HG02885 (cell line): ENCODE results near the gene TNFRSF4.

Source experiments
- ATAC-seq: cut with Tn5 transposase; IDR thresholded peaks from one replicate; pipeline ENCODE4 v1.9.1; 2021; ENCODE audit warnings: mild to moderate bottlenecking; ENCODE audit not compliant: unreplicated experiment, poor library complexity

The TNFRSF4 gene

DNA sequence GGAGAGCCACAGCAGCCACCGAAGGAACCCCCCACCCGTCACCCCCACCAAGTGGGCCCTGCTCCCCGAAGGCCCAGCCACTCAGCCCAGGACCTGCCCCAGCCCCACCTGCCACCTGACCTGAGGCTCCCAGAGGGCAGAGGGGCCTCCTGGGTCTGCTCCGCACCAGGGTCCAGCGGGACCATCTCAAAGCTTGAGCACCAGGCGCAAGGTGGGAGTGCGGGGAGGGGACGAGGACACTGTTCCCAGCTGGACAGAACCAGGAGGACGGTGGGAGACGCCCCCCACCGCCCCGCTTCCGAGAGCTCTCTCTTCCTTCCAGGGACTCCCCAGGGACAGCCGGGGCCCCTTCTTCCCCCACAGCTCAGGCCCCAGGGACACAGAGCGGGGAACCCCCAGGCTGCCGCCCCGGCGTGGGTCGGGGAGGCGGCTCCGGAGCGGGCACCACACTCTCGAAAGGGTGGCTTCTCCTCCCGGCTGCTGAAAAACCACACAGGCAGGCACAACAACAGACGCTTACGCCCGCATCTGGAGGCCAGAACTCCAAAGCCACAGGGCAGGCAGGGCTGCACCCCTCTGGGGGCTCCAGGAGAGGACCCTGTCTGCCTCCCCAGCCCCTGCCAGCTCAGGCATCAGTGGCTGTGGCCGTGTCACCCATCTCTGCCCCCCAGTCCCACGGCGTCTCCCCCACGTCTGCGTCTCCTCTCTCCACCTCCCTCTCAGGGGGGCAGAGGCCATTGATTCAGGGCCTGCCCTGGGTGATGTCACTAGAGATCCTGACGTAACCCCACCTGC, 42.2 kb downstream of the TNFRSF4 start:
- no peak for ATAC-seq

DNA sequence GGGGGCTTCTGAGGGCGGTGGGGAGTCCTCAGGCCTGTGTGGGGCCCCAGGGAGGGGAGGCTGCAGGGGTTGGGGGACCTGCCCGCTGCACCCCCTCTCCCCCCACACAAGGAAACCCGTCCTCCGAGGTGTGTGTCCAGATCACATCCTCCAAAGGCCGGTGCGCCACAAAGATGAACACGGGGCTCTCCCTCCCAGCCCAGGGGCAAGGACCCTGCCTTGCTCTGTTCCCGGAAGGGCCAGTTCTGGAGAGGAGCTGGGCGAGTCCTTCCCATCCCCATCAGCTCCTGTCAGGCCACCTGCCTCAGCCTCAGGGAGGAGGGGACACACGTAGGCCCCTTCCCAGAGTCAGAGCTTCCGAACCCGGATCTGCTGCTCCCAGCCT, 42.8 kb downstream of the TNFRSF4 start:
- no peak for ATAC-seq

DNA sequence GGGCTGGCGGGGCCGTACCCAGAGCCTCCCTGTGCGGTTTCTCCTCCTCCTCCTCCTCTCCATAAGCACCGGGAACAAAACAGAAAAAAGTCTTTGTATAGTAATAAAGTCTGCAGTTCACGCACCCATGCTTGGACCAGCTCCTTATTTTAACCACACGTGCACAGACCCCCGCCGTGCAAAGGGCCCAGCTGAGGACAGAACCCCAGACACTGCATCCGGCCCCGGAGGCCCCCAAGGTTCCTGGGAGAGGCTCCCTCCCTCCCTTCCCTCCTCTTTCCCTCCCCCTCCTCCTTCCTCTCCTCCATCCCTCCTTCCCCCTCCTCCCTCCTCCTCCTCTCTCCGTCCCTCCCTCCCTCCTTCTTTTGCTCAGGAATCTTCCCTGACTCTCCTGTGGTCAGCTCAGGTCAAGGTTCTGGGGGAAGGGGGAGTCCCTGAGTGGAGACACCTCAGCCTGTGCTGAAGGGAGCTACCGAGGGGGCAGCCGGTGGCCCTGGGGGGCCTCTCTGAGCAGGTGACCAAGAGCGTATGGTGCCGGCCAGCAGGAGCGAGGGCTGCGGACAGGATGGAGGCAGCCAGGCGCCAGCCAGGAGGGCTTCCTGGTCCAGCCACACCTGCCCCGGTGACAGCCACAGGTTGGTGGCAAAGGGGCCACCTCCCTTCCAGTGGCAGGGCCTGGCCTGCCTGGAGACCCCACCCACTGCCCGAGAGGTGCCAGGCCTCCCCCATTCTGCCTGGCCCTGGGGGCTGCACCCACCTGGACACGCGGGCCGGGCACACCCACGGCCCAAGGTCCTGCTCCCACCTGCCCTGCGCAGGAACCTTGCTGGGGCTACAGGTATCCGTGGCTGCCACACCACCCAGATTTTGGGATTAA, 43.5 kb downstream of the TNFRSF4 start:
- no peak for ATAC-seq

DNA sequence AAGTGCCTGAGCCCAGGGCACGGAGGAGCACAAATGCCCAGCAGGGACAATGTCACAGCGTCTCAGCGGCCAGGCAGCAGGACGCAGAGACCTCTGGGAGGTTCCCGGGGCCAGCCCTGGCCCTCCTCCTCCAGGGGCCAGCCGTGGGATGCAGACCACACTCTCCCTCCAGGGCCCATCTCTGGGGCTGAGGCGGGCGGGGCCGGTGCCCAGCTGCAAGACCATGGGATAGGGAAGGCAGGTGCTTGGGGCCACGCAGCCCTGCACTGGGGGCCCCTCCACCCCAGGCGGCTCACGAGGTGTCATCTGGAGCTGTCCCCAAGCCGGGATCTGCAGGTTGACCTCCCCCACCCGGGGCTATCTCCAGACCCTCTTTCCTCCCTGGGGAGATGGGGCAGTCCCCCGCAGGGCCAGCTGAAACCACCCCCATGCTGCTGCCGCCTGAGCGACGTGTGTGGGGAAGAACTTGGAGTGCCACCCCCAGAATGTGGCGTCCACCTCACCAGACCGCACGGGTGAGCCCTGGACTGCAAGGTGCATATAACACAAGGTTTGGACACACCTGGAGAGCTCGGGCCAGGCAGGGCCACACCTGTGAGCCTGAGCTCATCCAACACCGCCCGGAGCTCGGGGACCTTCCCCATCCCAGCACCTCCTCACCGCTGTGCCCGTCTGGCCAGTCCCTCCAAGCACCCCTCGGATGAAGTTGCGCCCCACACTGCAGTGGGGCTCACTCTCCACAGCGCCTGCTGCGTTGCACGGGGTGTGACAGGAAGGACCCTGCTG, 44.3 kb downstream of the TNFRSF4 start:
- no peak for ATAC-seq

DNA sequence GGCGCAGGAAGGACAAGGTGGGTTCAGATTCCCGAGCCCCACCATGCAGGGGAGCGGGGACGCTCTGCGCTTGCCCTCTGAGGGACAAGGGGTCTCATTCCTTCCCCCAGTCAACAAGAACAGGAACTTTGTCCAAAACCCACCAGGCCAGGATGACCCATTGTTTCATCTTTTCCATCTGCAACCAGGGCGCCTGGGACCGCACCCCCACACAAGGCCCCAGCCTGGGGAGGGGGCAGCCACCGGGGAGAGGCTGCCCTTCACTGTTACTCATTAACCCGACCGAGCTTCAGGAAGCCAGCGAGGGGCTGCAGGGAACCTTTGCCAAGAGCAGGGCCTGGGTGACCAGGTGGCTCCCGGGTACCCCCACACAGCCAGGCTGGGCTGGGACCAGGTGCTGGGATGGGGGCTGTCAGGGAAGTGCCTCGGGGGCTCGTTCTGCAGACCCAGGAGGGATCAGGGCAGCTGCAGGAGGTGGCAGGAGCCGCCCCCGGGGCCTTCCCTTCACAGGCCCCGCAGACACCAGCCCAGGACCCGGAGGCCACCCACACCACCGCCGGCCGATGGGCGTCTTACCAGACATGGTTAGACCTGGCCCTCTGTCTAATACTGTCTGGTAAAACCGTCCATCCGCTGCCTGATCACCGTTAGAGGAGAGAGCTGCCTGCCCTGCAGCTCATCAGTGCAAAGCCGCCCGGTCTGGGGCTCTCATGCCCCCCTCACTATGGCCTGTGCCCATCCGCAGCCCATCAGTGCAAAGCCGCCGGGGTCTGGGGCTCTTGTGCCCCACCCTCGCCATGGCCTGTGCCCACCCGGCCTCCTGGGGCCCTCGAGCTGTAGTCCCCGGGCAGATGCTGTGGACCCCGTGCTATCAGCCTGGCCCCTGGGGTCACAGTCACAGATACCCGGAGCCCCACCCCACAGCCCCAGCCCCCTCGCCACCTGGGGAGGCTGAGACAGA, 45.2 kb downstream of the TNFRSF4 start:
- no peak for ATAC-seq

DNA sequence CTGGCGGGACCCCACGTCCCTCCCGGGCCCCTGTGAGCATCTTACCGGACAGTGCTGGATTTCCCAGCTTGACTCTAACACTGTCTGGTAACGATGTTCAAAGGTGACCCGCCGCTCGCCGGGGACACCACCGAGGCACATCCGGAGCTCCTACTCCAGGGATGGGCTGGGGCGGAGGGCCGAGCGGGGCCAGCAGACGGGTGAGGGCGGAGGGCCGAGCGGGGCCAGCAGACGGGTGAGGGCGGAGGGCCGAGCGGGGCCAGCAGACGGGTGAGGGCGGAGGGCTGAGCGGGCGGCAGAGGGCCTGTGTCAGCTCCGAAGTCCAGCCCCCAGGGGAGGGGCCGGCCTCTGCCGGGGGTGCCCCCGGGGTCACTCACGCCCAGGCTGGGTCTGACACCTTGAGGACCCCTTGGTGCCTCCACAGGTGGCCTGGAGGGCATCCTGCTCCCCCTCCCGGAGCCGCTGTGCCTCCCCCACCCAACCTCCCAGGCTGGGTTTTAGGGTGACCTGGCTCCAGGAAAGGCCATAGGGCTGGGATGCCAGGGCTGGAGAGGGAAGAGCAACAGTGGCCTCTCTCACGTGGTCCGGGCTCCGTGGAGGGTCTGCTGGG, 46.0 kb downstream of the TNFRSF4 start:
- ATAC-seq, result no peak

DNA sequence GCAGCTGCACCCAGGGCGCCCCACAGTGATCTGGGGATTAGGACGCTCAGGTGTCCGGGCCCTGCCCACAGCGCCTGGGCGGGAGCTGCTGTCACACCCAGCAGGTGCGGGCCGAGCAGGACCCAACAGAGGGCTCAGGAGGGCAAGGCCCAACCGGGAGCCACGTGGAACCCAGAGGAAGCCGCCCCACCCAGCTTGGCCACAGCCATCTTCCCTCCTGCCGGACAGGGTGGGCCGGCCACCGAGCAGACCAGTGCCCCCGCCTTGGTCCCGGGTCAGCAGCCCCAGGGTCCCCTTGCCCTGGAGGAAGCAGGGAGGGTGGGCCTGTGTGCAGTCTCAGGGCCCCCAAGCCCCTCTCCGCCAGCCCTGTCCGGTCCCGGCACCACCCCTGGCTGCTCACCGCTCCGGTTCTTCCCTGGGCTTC, 46.5 kb downstream of the TNFRSF4 start:
- no peak for ATAC-seq

DNA sequence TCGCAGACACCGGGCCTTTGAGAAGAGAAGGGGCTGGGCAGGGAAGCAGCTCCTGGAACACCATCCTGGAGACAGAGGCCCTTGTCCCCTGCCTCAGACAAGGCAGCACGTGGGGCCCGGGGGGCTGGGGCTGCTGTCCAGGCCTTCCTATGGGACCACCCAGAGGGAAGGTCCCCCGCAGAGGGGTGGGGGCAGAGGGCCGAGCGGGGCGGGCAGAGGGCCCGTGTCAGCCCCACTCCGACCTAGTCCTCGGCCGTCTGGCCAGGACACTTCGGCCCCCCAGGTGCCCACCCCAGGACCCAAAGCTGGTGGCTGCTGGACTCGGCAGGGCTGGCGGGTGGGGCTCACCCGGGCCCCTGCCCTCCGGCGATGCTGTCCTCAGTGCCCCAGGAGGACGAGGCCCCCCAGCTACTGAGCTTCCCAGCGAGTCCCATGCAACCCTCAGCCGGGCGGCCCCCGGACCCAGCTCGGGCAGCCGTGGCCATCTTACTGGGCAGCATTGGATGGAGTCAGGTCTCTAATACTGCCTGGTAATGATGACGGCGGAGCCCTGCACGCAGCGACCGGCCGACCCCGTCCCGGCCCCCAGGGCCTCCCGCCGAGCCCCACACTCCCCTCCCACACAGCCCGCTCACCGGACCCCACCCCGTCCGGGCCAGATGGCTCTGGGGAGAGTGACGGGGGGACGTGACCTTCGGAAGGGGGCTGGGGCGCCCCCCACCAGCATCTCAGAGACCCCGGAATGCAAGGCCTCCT, 47.1 kb downstream of the TNFRSF4 start:
- no peak for ATAC-seq

DNA sequence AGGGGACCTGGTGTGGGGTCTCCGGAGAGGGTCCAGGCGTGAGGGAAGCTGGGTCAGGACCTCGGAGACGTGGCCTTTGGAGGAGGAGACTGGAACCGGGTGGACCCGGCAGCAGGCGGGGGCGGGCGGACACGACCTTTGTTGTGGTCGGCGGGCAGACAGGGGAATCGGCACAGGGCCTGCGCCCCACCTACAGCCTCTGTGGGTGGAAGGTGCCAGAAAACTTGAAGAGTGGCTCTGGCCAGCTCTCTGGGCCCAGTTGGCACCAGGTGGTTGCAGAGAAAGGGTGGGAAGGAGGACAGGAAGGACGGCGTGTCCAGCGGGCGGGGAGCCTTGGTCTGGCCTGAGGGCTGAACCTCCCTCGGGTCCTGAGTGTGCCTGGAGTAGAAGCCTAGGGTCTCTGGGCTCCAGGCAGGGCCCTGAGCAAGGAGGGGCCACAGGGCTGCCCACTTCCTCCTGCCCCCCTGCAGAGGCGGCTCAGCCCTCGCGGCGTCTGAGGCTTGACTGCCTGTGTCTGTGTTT, 48.0 kb downstream of the TNFRSF4 start:
- no peak for ATAC-seq

DNA sequence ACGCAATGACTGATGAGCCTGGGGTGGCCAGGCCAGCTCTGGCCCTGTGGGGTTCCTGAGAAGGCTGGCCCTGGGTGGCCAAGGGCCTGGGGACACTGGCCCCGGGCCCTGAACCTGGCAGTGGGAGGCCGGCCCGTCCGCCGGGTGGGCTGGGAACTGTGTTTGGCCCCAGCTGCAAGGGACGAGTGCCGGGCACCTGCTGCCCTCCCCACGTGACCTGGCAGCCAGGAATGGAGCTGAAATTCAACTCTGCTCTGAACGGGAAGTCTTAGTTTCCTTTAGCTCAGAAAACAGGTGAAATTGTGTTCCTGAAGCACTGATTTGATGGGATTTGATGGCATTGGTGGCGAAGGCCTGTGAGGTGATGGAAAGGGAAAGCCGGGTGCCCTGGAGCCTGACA, 48.5 kb downstream of the TNFRSF4 start:
- ATAC-seq, result no peak

DNA sequence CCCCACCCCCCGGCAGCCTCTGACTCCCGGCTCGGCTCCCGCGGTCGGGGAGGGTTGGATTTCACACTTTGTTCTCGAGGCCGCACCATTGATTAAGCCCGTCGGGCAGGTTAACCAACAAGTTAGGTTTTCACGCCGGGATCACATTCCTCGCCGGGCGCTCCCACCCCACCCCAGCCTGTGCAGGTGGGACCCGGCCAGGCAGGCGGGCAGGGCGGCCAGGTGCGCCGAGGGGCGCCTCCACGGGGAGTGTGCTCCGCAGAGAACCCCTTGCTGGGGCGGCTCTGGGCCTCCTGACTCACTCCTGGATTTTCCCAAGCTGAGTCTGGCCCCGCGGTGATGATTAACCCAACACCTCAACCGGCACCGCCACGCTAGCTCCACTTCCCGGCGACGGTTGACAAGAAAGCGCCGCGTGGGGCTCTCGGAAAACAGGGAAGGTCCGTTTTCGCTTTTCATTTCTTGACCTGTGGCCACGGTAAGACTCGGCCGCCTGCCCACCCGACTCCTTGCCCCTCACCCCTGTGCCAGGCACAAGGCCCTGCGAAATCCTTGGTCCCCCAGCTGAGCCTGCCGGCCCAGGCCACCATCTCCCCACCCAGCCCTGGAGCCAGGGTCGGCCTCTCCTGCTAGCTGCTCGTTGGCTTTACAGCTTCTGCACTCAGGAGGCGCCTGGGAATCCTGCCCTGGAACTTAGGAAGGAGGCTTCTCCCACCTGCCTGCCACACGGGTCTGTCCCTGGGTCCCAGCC, 49.1 kb downstream of the TNFRSF4 start:
- ATAC-seq, result no peak

DNA sequence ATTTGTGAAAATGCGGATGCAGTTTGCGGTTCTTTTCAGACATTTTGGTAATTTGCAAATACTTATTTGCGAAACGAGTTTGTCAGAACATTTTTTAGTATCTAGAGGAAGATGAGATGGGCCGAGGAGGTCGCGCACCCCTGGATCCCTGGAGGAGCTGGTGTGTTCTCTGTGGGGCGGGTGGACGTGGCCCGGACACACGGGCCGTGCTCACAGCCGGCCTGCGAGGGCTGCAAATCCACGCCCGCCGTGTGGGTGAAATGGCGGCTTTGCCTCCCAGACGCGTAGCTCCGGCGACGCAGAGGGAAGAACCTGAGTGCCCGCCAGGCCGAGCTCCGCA, 49.6 kb downstream of the TNFRSF4 start:
- no peak for ATAC-seq

DNA sequence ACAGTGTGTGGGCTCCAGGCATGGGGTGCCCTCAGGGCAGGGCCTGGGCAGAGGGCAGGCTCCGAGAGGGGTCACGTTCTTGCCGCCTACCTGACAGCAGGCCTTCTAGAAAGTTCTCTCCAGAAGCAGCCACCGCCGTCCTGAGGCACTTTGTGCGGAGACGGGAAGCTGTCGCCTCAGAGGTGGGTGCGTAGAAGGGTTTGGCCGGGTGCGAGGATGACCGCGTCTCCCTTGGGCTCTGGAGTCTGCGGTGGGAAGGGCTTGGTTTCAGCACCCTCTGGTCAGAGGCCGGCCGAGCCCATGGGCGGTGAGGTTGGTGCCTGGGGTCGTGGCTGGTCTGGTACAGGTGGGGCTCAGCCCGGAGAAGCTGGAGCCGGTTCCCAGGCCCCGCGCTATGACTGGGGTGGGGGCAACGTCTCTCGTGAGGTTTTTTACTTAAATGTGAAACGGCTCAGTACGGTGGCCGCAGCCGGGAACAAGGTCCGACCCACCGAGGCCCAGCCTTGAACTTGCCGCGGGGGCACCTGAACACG, 50.3 kb downstream of the TNFRSF4 start:
- ATAC-seq, result no peak

DNA sequence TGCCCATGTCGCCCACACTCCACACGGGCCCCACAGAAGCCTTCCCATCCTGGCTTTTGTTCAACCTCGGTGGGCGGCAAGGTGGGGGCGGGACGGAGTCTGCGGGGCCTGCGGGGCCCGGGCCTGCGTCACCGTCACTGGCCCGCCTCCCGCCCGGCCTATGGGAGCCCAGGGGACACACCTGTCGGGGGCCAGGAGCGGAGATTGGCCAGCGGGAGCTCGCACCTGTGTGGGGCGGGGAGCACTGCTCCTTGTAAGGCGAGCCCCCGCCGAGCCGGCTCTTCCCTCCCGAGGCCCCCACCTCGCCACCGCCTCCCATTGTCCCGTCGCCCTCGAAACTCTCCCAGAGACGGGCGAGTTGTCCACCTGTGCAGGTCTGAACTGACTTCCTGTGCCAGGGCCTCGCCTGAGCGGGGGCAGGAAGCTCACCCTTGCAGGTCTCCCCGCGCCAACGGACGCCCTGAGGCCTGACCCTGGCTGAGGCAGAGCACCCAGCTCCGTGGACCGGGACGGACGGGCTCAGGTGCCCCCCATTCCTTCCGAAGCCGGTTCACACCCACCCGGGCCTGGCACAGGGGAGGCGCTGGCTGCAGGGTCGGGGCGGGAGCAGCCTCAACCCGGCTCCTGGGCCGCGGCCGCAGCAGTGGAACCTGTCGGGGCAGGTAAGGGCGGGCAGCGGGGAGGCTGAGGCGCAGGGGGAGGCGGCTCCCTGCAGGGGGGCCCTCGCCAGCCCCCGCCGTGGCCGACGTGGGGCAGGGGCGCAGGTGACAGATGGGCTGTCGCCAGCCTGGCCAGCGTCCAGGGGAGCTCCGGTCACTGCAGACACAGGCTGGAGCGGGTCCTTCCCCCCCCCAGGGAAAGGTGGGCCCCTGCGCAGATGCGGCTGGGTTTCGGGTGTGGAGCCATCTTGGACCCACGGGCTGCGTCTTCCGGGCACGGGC, 51.1 kb downstream of the TNFRSF4 start:
- ATAC-seq, result no peak

DNA sequence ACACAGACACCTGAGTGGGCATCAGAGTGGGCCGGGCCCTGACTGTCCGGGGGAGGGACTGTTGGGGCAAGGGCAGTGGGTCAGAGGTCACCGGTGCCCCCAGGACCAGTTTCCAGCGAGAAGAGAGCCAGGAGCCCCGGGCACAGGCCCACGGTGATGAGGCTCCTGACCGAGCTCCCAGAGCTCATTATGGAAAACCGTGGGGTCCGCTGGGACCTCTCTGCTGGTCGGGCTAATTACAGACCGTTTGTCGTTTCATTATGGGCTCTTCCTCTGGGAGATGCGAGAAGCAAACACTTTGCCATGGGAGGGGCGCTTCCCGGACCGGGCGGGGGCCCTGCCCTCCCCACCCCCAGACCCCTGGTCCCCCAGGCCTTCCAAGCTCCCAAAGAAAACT, 52.3 kb downstream of the TNFRSF4 start:
- ATAC-seq, result no peak
